Testis (tissue), 3 donors: ENCODE results near the gene KLHL29. TPM values are rescaled to one million over a fixed set of nuclear protein-coding genes. Genes with fewer than 3 reads are reported as not detected.

Source experiments
- DNase-seq: peaks from one replicate; pipeline ENCODE4 v3.0.0-alpha.2; 2019
- H3K27ac ChIP-seq, 2 donors: fragments of 200-600 bp; sonication (generic); one replicate each; pipeline ENCODE4 v1.5.1; 2019
- H3K27me3 ChIP-seq: fragments of 200-600 bp; sonication (generic); one replicate; pipeline ENCODE4 v1.5.1; 2019
- H3K36me3 ChIP-seq: fragments of 200-600 bp; sonication (generic); one replicate; pipeline ENCODE4 v1.5.1; 2017; ENCODE audit warnings: low read depth; ENCODE audit errors: missing control alignments
- H3K4me1 ChIP-seq: fragments of 200-600 bp; sonication (generic); one replicate; pipeline ENCODE4 v1.5.1; 2019
- H3K4me3 ChIP-seq, 2 donors: fragments of 200-600 bp; sonication (generic); one replicate each; pipeline ENCODE4 v1.5.1; 2017 to 2019
- H3K9me3 ChIP-seq: fragments of 200-600 bp; sonication (generic); one replicate; pipeline ENCODE4 v1.5.1; 2017
- POLR2A ChIP-seq: fragments of 450-650 bp; IDR thresholded peaks from one replicate; pipeline ENCODE4 v1.6.1; 2017; ENCODE audit warnings: antibody characterized with exemption, mild to moderate bottlenecking, moderate library complexity
- WGBS, 2 donors: methylation state at CpG; one replicate each; pipeline ENCODE4 v1.1.5; 2018; 5-methylcytosine and 5-hydroxymethylcytosine counted together
- intact Hi-C: fragments of 100-400 bp; cut with DNase I; formaldehyde crosslinking; loops from one replicate; pipeline ENCODE4 v1.15.1; 2023; ENCODE audit warnings: low total_unique reads
- polyA plus RNA-seq: library from polyadenylated mRNA; stranded (reverse); fragments of 350-450 nt; fragmentation: Illumina TruSeq; extraction: RNeasy Lipid Tissue Mini Kit (QIAGEN cat#74804); gene quantifications from one replicate; pipeline ENCODE4 v1.2.3, GENCODE V29; 2014; ENCODE audit warnings: low read depth, low replicate concordance; ENCODE audit not compliant: insufficient read depth
- total RNA-seq, 2 donors: library from RNA; depleted of rRNA; stranded (reverse); fragments of >200 nt; gene quantifications; one replicate each; pipeline ENCODE4 v1.2.3, GENCODE V29; 2016
- TF ChIP-seq, protein P1 (sequence below), 3 experiments: fragments of 450-650 bp in 2 of 3; fragments of 200-600 bp in 1 of 3; sonication (generic) in 1 of 3; IDR thresholded peaks; one replicate each; pipeline ENCODE4 v1.5.1; 2016 to 2019; ENCODE audit warnings: antibody characterized with exemption in 3 of 3, mild to moderate bottlenecking in 2 of 3, moderate library complexity in 1 of 3

Gene KLHL29
- total and polyA plus RNA-seq, 3 donors from 2014 or later: 3.3 to 10.9 (median 7.9) TPM

DNA sequence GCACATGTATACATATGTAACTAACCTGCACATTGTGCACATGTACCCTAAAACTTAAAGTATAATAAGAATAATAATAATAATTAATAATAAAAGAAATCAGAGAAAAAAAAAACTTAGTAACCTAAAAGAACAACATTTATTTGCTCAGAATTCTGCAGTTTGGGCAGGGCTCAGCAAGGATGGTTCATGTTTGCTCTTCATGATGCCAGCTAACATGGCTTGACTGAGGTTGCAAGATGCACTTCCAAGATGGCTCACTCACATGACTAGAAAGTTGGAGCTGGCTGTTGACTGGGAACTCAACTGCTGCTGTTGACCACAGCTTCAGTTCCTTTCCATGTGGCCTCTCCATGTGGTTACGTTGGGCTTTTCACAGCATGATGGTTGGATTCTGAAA lies 56.4 kb downstream of the KLHL29 start:
- H3K9me3 ChIP-seq: no peaks in the 10 kb centered on the region
- H3K4me1 ChIP-seq: no peaks in the 10 kb centered on the region
- no peaks in the 10 kb centered on the region for H3K36me3 ChIP-seq
- intact Hi-C loops: no loop called here
- H3K4me3 ChIP-seq: no peak overlapping the region
- H3K27ac ChIP-seq: no peak overlapping the region
- H3K27me3 ChIP-seq: no peaks in the 10 kb centered on the region
- 100% methylated on average over 1 of the region's 1 CpG for WGBS, 2 donors
- TF ChIP-seq, protein P1, sequence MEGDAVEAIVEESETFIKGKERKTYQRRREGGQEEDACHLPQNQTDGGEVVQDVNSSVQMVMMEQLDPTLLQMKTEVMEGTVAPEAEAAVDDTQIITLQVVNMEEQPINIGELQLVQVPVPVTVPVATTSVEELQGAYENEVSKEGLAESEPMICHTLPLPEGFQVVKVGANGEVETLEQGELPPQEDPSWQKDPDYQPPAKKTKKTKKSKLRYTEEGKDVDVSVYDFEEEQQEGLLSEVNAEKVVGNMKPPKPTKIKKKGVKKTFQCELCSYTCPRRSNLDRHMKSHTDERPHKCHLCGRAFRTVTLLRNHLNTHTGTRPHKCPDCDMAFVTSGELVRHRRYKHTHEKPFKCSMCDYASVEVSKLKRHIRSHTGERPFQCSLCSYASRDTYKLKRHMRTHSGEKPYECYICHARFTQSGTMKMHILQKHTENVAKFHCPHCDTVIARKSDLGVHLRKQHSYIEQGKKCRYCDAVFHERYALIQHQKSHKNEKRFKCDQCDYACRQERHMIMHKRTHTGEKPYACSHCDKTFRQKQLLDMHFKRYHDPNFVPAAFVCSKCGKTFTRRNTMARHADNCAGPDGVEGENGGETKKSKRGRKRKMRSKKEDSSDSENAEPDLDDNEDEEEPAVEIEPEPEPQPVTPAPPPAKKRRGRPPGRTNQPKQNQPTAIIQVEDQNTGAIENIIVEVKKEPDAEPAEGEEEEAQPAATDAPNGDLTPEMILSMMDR (IDR thresholded peaks at IDR 0.05): no peak
- TF ChIP-seq POLR2A: no peak
- DNase-seq: no peak

DNA sequence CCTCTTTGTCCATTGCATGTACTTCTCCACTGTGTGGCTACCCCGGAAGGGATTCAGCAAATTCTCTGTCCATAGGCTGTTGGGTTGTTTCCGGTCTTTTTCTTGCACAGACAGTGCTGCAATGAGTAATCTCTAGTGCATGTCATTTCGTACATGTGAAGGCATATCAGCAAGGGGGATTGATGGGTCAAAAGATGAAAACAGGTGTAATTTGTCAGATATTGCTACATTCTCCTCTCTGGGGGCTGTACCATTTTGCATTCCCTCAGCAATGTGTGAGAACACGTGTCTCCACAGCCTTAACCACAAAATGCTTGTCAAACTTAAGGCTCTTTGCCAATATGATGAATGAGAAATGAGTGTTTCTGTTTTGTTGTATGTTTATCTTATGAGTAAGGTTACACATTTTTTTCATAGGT lies 60.5 kb downstream of the KLHL29 start:
- no peaks in the 10 kb centered on the region for H3K4me1 ChIP-seq
- H3K27ac ChIP-seq: no peak overlapping the region
- intact Hi-C loops: no loop called here
- H3K9me3 ChIP-seq: no peaks in the 10 kb centered on the region
- H3K27me3 ChIP-seq: no peaks in the 10 kb centered on the region
- no peak overlapping the region for H3K4me3 ChIP-seq
- no peak for DNase-seq
- no peaks in the 10 kb centered on the region for H3K36me3 ChIP-seq
- TF ChIP-seq, protein P1 (IDR thresholded peaks at IDR 0.05): no peak
- no peak for TF ChIP-seq POLR2A
- 76 to 80% methylated on average over 4 of the region's 4 CpGs for WGBS, 2 donors

DNA sequence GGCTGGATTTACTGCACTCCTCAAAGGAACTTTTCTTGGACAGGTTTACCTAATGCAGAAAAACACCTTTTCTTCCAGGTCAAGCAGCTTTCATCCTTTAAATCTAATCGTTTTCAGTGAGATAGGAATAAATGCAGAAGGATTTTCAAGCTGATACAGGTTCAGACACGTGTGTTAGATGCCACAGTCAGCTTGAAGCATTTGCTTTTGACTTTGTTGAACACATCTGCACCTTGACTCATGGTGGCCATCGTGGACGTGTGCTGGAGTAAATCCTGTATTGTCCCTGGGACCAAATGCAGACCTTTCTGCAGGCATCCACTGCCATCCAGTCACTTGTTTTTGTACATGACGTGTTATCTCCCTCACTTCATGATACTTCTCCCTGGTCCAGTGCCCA lies 61.9 kb downstream of the KLHL29 start:
- no peak overlapping the region for H3K27ac ChIP-seq
- no peak overlapping the region for H3K4me3 ChIP-seq
- H3K9me3 ChIP-seq: no peaks in the 10 kb centered on the region
- H3K27me3 ChIP-seq: no peaks in the 10 kb centered on the region
- H3K4me1 ChIP-seq: no peaks in the 10 kb centered on the region
- 87 to 92% methylated on average over 5 of the region's 5 CpGs for WGBS, 2 donors
- no peak for TF ChIP-seq POLR2A
- TF ChIP-seq, protein P1 (IDR thresholded peaks at IDR 0.05): no peak
- DNase-seq: no peak
- intact Hi-C loops: no loop called here
- no peaks in the 10 kb centered on the region for H3K36me3 ChIP-seq

DNA sequence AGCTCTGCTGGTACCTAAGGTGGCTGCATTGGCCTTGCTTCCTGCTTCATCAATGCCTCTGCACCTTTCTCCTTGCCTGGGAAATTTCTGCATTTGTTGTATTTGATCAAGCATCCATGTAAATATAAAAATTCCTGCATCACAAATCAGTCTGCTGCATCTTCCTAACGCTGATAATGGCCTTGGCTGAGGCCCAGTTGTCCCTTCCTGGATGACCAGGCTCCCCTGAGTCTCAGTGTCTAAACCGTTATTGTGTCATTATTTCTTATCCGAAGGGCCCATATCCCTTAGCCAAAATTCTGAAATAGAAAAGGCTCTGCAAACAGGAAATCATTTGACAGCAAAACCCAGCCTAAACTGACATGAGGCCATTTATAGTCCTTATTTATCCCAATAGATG lies 62.4 kb downstream of the KLHL29 start:
- no peak for DNase-seq
- WGBS, 2 donors: 77 to 79% methylated on average over 3 of the region's 3 CpGs
- TF ChIP-seq, protein P1 (IDR thresholded peaks at IDR 0.05): no peak
- TF ChIP-seq POLR2A: no peak
- Histone ChIP-seq H3K36me3 (no peaks in the 10 kb centered on the region), H3K27me3 (no peaks in the 10 kb centered on the region), H3K4me3 (no peak overlapping the region), H3K9me3 (no peaks in the 10 kb centered on the region), H3K27ac (no peak overlapping the region), H3K4me1 (no peaks in the 10 kb centered on the region)
- intact Hi-C loops: no loop called here

DNA sequence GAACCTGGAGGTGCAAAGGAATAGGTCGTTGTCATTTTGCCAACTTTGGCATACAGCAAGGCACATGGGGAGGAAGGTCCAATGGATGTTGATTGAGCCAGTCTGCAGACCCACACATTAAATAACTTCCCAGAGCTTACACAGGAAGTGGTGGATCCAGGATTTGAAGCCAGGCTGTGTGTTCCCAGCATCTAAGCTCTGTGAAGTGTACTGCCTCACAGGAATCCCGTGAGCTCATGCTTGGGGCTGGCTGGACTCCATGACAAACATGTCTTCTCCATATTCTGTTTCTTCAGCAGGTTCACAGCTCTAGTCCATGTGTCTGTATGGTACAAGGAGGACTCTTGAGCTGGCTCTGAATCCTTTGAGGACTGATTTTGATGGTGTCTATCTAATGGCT lies 63.9 kb downstream of the KLHL29 start:
- Histone ChIP-seq H3K4me3 (no peak overlapping the region), H3K4me1 (no peaks in the 10 kb centered on the region), H3K9me3 (no peaks in the 10 kb centered on the region), H3K27me3 (no peaks in the 10 kb centered on the region), H3K27ac (no peak overlapping the region), H3K36me3 (no peaks in the 10 kb centered on the region)
- intact Hi-C loops: no loop called here
- WGBS, 2 donors: 83 to 86% methylated on average over 2 of the region's 2 CpGs
- DNase-seq: no peak
- TF ChIP-seq POLR2A: no peak
- TF ChIP-seq, protein P1 (IDR thresholded peaks at IDR 0.05): no peak
